ENCODE measurements around the gene CCDC195. TPM values are rescaled to one million over a fixed set of nuclear protein-coding genes. Genes with fewer than 3 reads are reported as not detected.

Gene CCDC195
- total RNA-seq, 1 donor from 2014 or later = not detected

- Mint-ChIP-seq H3K27ac (no peak overlapping the region), H3K36me3 (ENCODE audit: insufficient read depth) (no peaks in the 10 kb centered on the region), H3K9me3 (ENCODE audit: low read depth) (peaks cover 6% of the 10 kb centered on the region), H3K4me1 (ENCODE audit: low read depth) (no peaks in the 10 kb centered on the region), H3K27me3 (peaks cover 4% of the 10 kb centered on the region), H3K4me3 (ENCODE audit: low read depth) (no peak overlapping the region)
- DNase-seq (ENCODE audit: low spot score, unreplicated experiment) = no peak
- TF ChIP-seq, protein P1, sequence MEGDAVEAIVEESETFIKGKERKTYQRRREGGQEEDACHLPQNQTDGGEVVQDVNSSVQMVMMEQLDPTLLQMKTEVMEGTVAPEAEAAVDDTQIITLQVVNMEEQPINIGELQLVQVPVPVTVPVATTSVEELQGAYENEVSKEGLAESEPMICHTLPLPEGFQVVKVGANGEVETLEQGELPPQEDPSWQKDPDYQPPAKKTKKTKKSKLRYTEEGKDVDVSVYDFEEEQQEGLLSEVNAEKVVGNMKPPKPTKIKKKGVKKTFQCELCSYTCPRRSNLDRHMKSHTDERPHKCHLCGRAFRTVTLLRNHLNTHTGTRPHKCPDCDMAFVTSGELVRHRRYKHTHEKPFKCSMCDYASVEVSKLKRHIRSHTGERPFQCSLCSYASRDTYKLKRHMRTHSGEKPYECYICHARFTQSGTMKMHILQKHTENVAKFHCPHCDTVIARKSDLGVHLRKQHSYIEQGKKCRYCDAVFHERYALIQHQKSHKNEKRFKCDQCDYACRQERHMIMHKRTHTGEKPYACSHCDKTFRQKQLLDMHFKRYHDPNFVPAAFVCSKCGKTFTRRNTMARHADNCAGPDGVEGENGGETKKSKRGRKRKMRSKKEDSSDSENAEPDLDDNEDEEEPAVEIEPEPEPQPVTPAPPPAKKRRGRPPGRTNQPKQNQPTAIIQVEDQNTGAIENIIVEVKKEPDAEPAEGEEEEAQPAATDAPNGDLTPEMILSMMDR (IDR thresholded peaks at IDR 0.05; ENCODE audit: unreplicated experiment) = no peak
Measured at GRCh38 chr2:224751996-224752698, 36.0 kb upstream of the CCDC195 start.

DNA sequence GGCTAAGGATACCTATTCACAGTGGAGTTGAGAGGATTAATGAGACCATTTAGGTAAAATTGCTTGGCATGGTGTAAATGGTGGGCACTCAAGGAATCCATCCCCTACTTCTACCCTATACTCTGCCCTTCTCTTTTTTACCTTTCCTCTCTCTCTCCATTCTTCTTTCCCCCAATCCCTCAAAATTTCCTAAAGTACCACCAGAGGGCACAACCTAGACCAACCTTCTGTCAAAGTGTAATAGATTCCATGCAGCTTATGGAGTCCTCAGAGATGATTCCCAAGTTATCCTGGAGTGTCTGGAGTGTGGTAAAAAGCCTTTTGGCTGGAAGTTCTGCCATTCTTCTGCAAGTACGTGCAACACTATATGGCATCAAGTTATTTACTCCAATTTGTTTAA lies 33.0 kb upstream of the CCDC195 start:
- DNase-seq (ENCODE audit: low spot score, unreplicated experiment) = no peak
- TF ChIP-seq, protein P1 (IDR thresholded peaks at IDR 0.05; ENCODE audit: unreplicated experiment) = peak; percentile 18
- Mint-ChIP-seq H3K36me3 (ENCODE audit: insufficient read depth) (no peaks in the 10 kb centered on the region), H3K4me1 (ENCODE audit: low read depth) (no peaks in the 10 kb centered on the region), H3K9me3 (ENCODE audit: low read depth) (no peaks in the 10 kb centered on the region), H3K27me3 (peaks cover 4% of the 10 kb centered on the region), H3K4me3 (ENCODE audit: low read depth) (no peak overlapping the region), H3K27ac (no peak overlapping the region)

GRCh38 chr2:224747765-224748164 lies 31.6 kb upstream of the CCDC195 start:
- no peaks in the 10 kb centered on the region for H3K9me3 Mint-ChIP-seq (ENCODE audit: low read depth)
- H3K4me3 Mint-ChIP-seq (ENCODE audit: low read depth) = no peak overlapping the region
- no peaks in the 10 kb centered on the region for H3K36me3 Mint-ChIP-seq (ENCODE audit: insufficient read depth)
- no peak overlapping the region for H3K27ac Mint-ChIP-seq
- peaks cover 4% of the 10 kb centered on the region for H3K27me3 Mint-ChIP-seq
- no peak for DNase-seq (ENCODE audit: low spot score, unreplicated experiment)
- TF ChIP-seq, protein P1 (IDR thresholded peaks at IDR 0.05; ENCODE audit: unreplicated experiment) = no peak
- no peaks in the 10 kb centered on the region for H3K4me1 Mint-ChIP-seq (ENCODE audit: low read depth)

- H3K9me3 Mint-ChIP-seq (ENCODE audit: low read depth) = peaks cover 27% of the 10 kb centered on the region
- no peak overlapping the region for H3K27ac Mint-ChIP-seq
- H3K27me3 Mint-ChIP-seq = no peaks in the 10 kb centered on the region
- no peak for DNase-seq (ENCODE audit: low spot score, unreplicated experiment)
- H3K4me1 Mint-ChIP-seq (ENCODE audit: low read depth) = no peaks in the 10 kb centered on the region
- no peak overlapping the region for H3K4me3 Mint-ChIP-seq (ENCODE audit: low read depth)
- H3K36me3 Mint-ChIP-seq (ENCODE audit: insufficient read depth) = peaks cover 3% of the 10 kb centered on the region
- TF ChIP-seq, protein P1 (IDR thresholded peaks at IDR 0.05; ENCODE audit: unreplicated experiment) = no peak
Measured at GRCh38 chr2:224736227-224736626, 20.1 kb upstream of the CCDC195 start.

GRCh38 chr2:224734949-224735348 lies 18.8 kb upstream of the CCDC195 start:
- H3K4me1 Mint-ChIP-seq (ENCODE audit: low read depth) = no peaks in the 10 kb centered on the region
- peaks cover 27% of the 10 kb centered on the region for H3K9me3 Mint-ChIP-seq (ENCODE audit: low read depth)
- H3K27ac Mint-ChIP-seq = no peak overlapping the region
- TF ChIP-seq, protein P1 (IDR thresholded peaks at IDR 0.05; ENCODE audit: unreplicated experiment) = no peak
- H3K36me3 Mint-ChIP-seq (ENCODE audit: insufficient read depth) = peaks cover 3% of the 10 kb centered on the region
- H3K27me3 Mint-ChIP-seq = no peaks in the 10 kb centered on the region
- DNase-seq (ENCODE audit: low spot score, unreplicated experiment) = no peak
- no peak overlapping the region for H3K4me3 Mint-ChIP-seq (ENCODE audit: low read depth)
